GM18858 (cell line): ENCODE measurements around the gene CTAGE8.
"Not testable (repeated sequence)": the region's sequence is repeated elsewhere in the genome, so short reads cannot be mapped to it uniquely, and the experiment has no call there.

Source experiments
- ATAC-seq: cut with Tn5 transposase; IDR thresholded peaks from one replicate; pipeline ENCODE4 v1.9.1; 2021; ENCODE audit not compliant: unreplicated experiment

Gene CTAGE8

GRCh38 chr7:144259067-144259466 is 10.0 kb downstream of the CTAGE8 start:
- not testable (repeated sequence) for ATAC-seq

GRCh38 chr7:144256112-144256511 is 13.0 kb downstream of the CTAGE8 start:
- no peak for ATAC-seq

- no peak for ATAC-seq
Observed at GRCh38 chr7:144255471-144255897, 13.6 kb downstream of the CTAGE8 start.

- ATAC-seq = not testable (repeated sequence)
Observed at GRCh38 chr7:144252307-144252706, 16.8 kb downstream of the CTAGE8 start.

GRCh38 chr7:144247674-144248330 is 21.3 kb downstream of the CTAGE8 start:
- not testable (repeated sequence) for ATAC-seq

- not testable (repeated sequence) for ATAC-seq
Observed at GRCh38 chr7:144246967-144247366, 22.1 kb downstream of the CTAGE8 start.

GRCh38 chr7:144245372-144245771 is 23.7 kb downstream of the CTAGE8 start:
- ATAC-seq = not testable (repeated sequence)

- ATAC-seq = not testable (repeated sequence)
Observed at GRCh38 chr7:144239365-144239764, 29.7 kb downstream of the CTAGE8 start, which contains the start of gene OR2A42. Gene OR2A42 (minus strand): TSS chr7:144239605. CDS start chr7:144232843, 6,762 bp downstream.

GRCh38 chr7:144238530-144239082 is 30.5 kb downstream of the CTAGE8 start:
- not testable (repeated sequence) for ATAC-seq

- ATAC-seq = not testable (repeated sequence)
Observed at GRCh38 chr7:144233039-144233438, 36.0 kb downstream of the CTAGE8 start.

GRCh38 chr7:144231027-144231426 is 38.1 kb downstream of the CTAGE8 start:
- not testable (repeated sequence) for ATAC-seq

- not testable (repeated sequence) for ATAC-seq
Observed at GRCh38 chr7:144228810-144229209, 40.3 kb downstream of the CTAGE8 start.

- not testable (repeated sequence) for ATAC-seq
Observed at GRCh38 chr7:144226866-144227265, 42.2 kb downstream of the CTAGE8 start.

GRCh38 chr7:144223675-144224074 is 45.4 kb downstream of the CTAGE8 start:
- not testable (repeated sequence) for ATAC-seq

- ATAC-seq = not testable (repeated sequence)
Observed at GRCh38 chr7:144220531-144220930, 48.6 kb downstream of the CTAGE8 start.

- ATAC-seq = peak; percentile 58
Observed at GRCh38 chr7:144219149-144219548, 49.9 kb downstream of the CTAGE8 start.

GRCh38 chr7:144218581-144218980 is 50.5 kb downstream of the CTAGE8 start:
- not testable (repeated sequence) for ATAC-seq

- ATAC-seq = not testable (repeated sequence)
Observed at GRCh38 chr7:144217200-144217599, 51.9 kb downstream of the CTAGE8 start.
